K562 (cell line): ENCODE results near the gene KLC1. TPM values are rescaled to one million over a fixed set of nuclear protein-coding genes. Genes with fewer than 3 reads are reported as not detected.
"Not testable (repeated sequence)": the region's sequence is repeated elsewhere in the genome, so short reads cannot be mapped to it uniquely, and the experiment has no call there.

Experiments used
- ATAC-seq: fragments of 200-7000 bp; cut with Tn5 transposase; 3 replicates; pipeline ENCODE4 v1.9.1; 2020; ENCODE audit warnings: moderate library complexity
- BruUV-seq: library from RNA; stranded (reverse); fragments of 400-500 nt; replicated peaks from 2 replicates; lab custom pipeline; 2021; lab: Mats Ljungman, UMichigan
- CTCF ChIA-PET: fragments of 300-600 bp; formaldehyde crosslinking; extraction: SDS; loops from one replicate; lab custom pipeline; 2021; ENCODE audit warnings: low intra/inter-chr PET ratio; lab: Yijun Ruan, JAX
- POLR2A ChIA-PET: fragments of 300-600, 350-650 bp; sonication (Branson Sonifier 250); formaldehyde crosslinking; extraction: SDS; loops from one replicate; lab custom pipeline; 2021; ENCODE audit warnings: antibody characterized with exemption, inconsistent platforms; lab: Yijun Ruan, JAX
- DNase-seq, 4 experiments: peaks; one replicate each; pipeline versions ENCODE4 v3.0.0 to v3.0.0-alpha.2; 2011 to 2018; ENCODE audit warnings: low spot score in 3 of 4, mixed read lengths in 3 of 4; ENCODE audit errors: extremely low read depth in 1 of 4
- FAIRE-seq: peaks from 2 replicates; lab custom pipeline; 2011; peaks lifted over from hg19 to GRCh38; lab: Jason Lieb, UNC
- H2AFZ ChIP-seq: 2 replicates; pipeline ENCODE4 v1.6.0; 2011; ENCODE audit warnings: low read depth, low read length, control low read depth, inconsistent platforms
- H3K27ac ChIP-seq: fragments of 200-600 bp; 3 replicates; pipeline ENCODE4 v1.8.0; 2011; ENCODE audit warnings: low read depth, mild to moderate bottlenecking, control low read depth, inconsistent platforms, low read length, moderate library complexity, mixed read lengths; ENCODE audit errors: extremely low read depth
- H3K27me3 ChIP-seq, 2 experiments: fragments of 300-600 bp in 1 of 2; 2 replicates in 1 of 2; 3 replicates in 1 of 2; pipeline versions ENCODE4 v1.6.0 to v1.8.0; 2011; ENCODE audit warnings: inconsistent platforms in 2 of 2, low read length in 2 of 2, mild to moderate bottlenecking in 1 of 2, mixed read lengths in 1 of 2, moderate library complexity in 1 of 2; ENCODE audit not compliant: control insufficient read depth in 2 of 2, insufficient read depth in 2 of 2
- H3K36me3 ChIP-seq: fragments of 300-600 bp; 3 replicates; pipeline ENCODE4 v1.8.0; 2011; ENCODE audit warnings: mild to moderate bottlenecking, low read length, inconsistent platforms; ENCODE audit not compliant: control insufficient read depth, insufficient read depth
- H3K4me1 ChIP-seq, 2 experiments: fragments of 200-600 bp in 1 of 2; replicated peaks in 1 of 2; 2 replicates in 1 of 2; 3 replicates in 1 of 2; pipeline versions ENCODE4 v1.5.1 to v1.8.0; 2011; ENCODE audit warnings: inconsistent platforms in 2 of 2, low read length in 2 of 2, mild to moderate bottlenecking in 1 of 2, mixed read lengths in 1 of 2, moderate library complexity in 1 of 2; ENCODE audit not compliant: control insufficient read depth in 2 of 2, insufficient read depth in 2 of 2
- H3K4me2 ChIP-seq: 2 replicates; pipeline ENCODE4 v1.6.1; 2011; ENCODE audit warnings: low read length, control low read depth, inconsistent platforms, mixed read lengths; ENCODE audit not compliant: insufficient read depth
- H3K4me3 ChIP-seq: fragments of 200-600 bp; sonication (generic), shearing (Covaris generic); 2 replicates; pipeline ENCODE4 v1.5.1; 2016; ENCODE audit warnings: control low read depth, inconsistent platforms
- H3K79me2 ChIP-seq: fragments of 200-600 bp; 3 replicates; pipeline ENCODE4 v1.8.0; 2011; ENCODE audit warnings: low read length, inconsistent platforms; ENCODE audit not compliant: control insufficient read depth, insufficient read depth
- H3K9ac ChIP-seq, 2 experiments: 2 replicates each; pipeline versions ENCODE4 v1.6.0 to v1.6.1; 2011; ENCODE audit warnings: low read depth in 2 of 2, low read length in 2 of 2, control low read depth in 1 of 2, inconsistent platforms in 1 of 2, mild to moderate bottlenecking in 1 of 2, mixed read lengths in 1 of 2; ENCODE audit not compliant: insufficient read depth in 1 of 2
- H3K9me1 ChIP-seq: one replicate; pipeline ENCODE4 v1.6.0; 2011; ENCODE audit warnings: inconsistent platforms, mild to moderate bottlenecking, low read length, moderate library complexity; ENCODE audit not compliant: control insufficient read depth, insufficient read depth
- H3K9me3 ChIP-seq: replicated peaks from 2 replicates; pipeline ENCODE4 v1.5.1; 2011; ENCODE audit warnings: low read depth, low read length, inconsistent platforms; ENCODE audit not compliant: control insufficient read depth, insufficient read depth
- H4K20me1 ChIP-seq: replicated peaks from 2 replicates; pipeline ENCODE4 v1.6.1; 2011; ENCODE audit warnings: low read length, inconsistent platforms, mixed read lengths; ENCODE audit not compliant: control insufficient read depth, insufficient read depth
- CBX3 ChIP-seq, 2 experiments: IDR thresholded peaks; 1 replicate in 1 of 2; 2 replicates in 1 of 2; pipeline ENCODE4 v1.6.1; 2012; ENCODE audit warnings: inconsistent platforms in 2 of 2, low read length in 2 of 2, borderline replicate concordance in 1 of 2, control low read depth in 1 of 2
- HNRNPK ChIP-seq: fragments of 200-400 bp; formaldehyde crosslinking; IDR thresholded peaks from one replicate; pipeline ENCODE4 v1.6.1; 2018; ENCODE audit warnings: mild to moderate bottlenecking, low read depth, low read length; ENCODE audit not compliant: poor library complexity, severe bottlenecking
- U2AF1 ChIP-seq: fragments of 200-400 bp; formaldehyde crosslinking; optimal IDR thresholded peaks from 2 replicates; pipeline ENCODE3; 2017; ENCODE audit warnings: mild to moderate bottlenecking, low read depth, low read length, moderate library complexity
- ZNF431 ChIP-seq: sonication (generic); formaldehyde crosslinking; IDR thresholded peaks from 2 replicates; pipeline ENCODE4 v1.8.0; 2022; ENCODE audit warnings: mild to moderate bottlenecking, missing genetic modification reagents
- ZSCAN32 ChIP-seq: fragments of 450-650 bp; formaldehyde crosslinking; IDR thresholded peaks from 2 replicates; pipeline ENCODE4 v1.4.0; 2020; ENCODE audit warnings: mild to moderate bottlenecking, moderate library complexity
- WGBS: fragments of 100-300 bp; shearing (Covaris generic); methylation state at CpG from one replicate; pipeline ENCODE4 v1.1.6; 2016; ENCODE audit warnings: low coverage, mixed read lengths; ENCODE audit not compliant: insufficient coverage; ENCODE audit errors: missing lambda C conversion rate; 5-methylcytosine and 5-hydroxymethylcytosine counted together
- in situ Hi-C: fragments of 300-500 bp; cut with MboI; formaldehyde crosslinking; loops from 4 replicates; pipeline ENCODE4 v1.15.0; 2018; ENCODE audit warnings: inconsistent platforms, mixed read lengths
- intact Hi-C: fragments of 100-400 bp; cut with micrococcal nuclease; formaldehyde crosslinking; loops from 2 replicates; pipeline ENCODE4 v1.14.2; 2022
- polyA plus RNA-seq, 8 experiments: library from polyadenylated mRNA; depleted of rRNA in 4 of 8; stranded (reverse) in 5 of 8; unstranded in 3 of 8; fragments of >200 nt; fragmentation: Nextera tagmentation in 2 of 8; fragmentation: Illumina TruSeq in 1 of 8; extraction: Ambion mirVana in 2 of 8; extraction: Trizol in 1 of 8; gene quantifications; 2 replicates each; pipeline versions ENCODE4 v1.2.1 to v1.2.3, GENCODE V29; 2011 to 2014; ENCODE audit warnings: inconsistent platforms in 1 of 8, missing spikeins in 1 of 8
- total RNA-seq, 7 experiments: library from RNA; depleted of rRNA in 6 of 7; stranded (reverse); fragments of >200 nt in 6 of 7; fragmentation: Illumina TruSeq in 2 of 7; extraction: Trizol in 2 of 7; gene quantifications; 2 replicates each; pipeline versions ENCODE4 v1.2.1 to v1.2.3, GENCODE V29; 2011 to 2021; ENCODE audit warnings: low replicate concordance in 1 of 7
- TF ChIP-seq, protein P1 (sequence below): fragments of 450-650 bp; formaldehyde crosslinking; IDR thresholded peaks from 2 replicates; pipeline ENCODE4 v1.4.0; 2020; ENCODE audit warnings: mild to moderate bottlenecking, moderate library complexity
- TF ChIP-seq, protein P2 (sequence below): sonication (generic); formaldehyde crosslinking; IDR thresholded peaks from 2 replicates; pipeline ENCODE4 v1.8.0; 2022; ENCODE audit warnings: missing genetic modification reagents, mild to moderate bottlenecking, moderate library complexity, borderline replicate concordance
- TF ChIP-seq, protein P3 (sequence below), 2 experiments: fragments of 450-650 bp; IDR thresholded peaks; 2 replicates each; pipeline ENCODE4 v1.6.1; 2016

The KLC1 gene
- total and polyA plus RNA-seq, 9 of the 15 experiments (the other 6 are each of a cell fraction or from before 2014, with no cell fraction given): 4.9 to 134 (median 54.8) TPM

DNA sequence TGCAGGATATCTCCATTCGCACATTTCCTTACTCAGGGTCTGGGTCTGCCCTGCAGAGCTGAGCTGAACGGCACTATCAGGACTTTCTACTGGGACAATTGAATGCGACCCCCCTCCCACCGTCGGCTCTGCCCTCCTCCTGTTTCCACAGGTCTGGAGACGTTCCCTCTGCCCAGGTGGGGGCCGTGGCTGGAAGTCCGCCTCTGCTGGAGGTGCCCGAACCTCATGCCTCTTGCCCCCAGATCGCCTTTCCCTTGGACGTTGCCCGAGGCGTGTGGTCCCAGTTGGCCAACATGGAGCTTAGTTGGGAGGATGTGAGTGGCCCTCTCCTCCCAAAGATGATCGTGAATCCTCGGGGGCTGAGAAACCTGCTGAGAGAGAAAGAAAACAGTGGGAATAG lies 21.2 kb upstream of the KLC1 start:
- no peaks in the 10 kb centered on the region for H3K79me2 ChIP-seq
- H3K9me3 ChIP-seq: no peaks in the 10 kb centered on the region; the same call in 1 of the 2 replicates
- H3K27me3 ChIP-seq: peaks cover 0 to 5% of the 10 kb centered on the region in 2 experiments; a peak in 1 of 5 replicates
- no peaks in the 10 kb centered on the region for H4K20me1 ChIP-seq
- H3K4me2 ChIP-seq: no peak overlapping the region
- in situ Hi-C loops: no loop called here
- ChIA-PET CTCF (no interaction called here), POLR2A (interaction anchor here (0.6 to 1.0 kb wide), 3 partner anchors 10 to 274 kb away, joined by 3 read pairs; partner anchors contain the start of gene EIF5)
- intact Hi-C loops: no loop called here
- no peak overlapping the region for H3K9ac ChIP-seq
- H3K27ac ChIP-seq: no peak overlapping the region
- WGBS: 30% methylated on average over 11 of the region's 15 CpGs
- no peaks in the 10 kb centered on the region for H3K36me3 ChIP-seq
- H2AFZ ChIP-seq: no peak overlapping the region
- TF ChIP-seq ZSCAN32 (no peak), U2AF1 (no peak), ZNF431 (CRISPR knock-in tag) (no peak), CBX3 (IDR thresholded peaks at IDR 0.05; ENCODE audit: borderline replicate concordance in 1 of 2, low read length in 2 of 2) (no peak), HNRNPK (no peak)
- TF ChIP-seq, protein P1, sequence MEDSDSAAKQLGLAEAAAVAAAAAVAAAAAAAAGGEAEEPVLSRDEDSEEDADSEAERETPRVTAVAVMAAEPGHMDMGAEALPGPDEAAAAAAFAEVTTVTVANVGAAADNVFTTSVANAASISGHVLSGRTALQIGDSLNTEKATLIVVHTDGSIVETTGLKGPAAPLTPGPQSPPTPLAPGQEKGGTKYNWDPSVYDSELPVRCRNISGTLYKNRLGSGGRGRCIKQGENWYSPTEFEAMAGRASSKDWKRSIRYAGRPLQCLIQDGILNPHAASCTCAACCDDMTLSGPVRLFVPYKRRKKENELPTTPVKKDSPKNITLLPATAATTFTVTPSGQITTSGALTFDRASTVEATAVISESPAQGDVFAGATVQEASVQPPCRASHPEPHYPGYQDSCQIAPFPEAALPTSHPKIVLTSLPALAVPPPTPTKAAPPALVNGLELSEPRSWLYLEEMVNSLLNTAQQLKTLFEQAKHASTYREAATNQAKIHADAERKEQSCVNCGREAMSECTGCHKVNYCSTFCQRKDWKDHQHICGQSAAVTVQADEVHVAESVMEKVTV (CRISPR knock-in tag): no peak
- TF ChIP-seq, protein P2, sequence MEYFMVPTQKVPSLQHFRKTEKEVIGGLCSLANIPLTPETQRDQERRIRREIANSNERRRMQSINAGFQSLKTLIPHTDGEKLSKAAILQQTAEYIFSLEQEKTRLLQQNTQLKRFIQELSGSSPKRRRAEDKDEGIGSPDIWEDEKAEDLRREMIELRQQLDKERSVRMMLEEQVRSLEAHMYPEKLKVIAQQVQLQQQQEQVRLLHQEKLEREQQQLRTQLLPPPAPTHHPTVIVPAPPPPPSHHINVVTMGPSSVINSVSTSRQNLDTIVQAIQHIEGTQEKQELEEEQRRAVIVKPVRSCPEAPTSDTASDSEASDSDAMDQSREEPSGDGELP (CRISPR knock-in tag): no peak
- TF ChIP-seq, protein P3, sequence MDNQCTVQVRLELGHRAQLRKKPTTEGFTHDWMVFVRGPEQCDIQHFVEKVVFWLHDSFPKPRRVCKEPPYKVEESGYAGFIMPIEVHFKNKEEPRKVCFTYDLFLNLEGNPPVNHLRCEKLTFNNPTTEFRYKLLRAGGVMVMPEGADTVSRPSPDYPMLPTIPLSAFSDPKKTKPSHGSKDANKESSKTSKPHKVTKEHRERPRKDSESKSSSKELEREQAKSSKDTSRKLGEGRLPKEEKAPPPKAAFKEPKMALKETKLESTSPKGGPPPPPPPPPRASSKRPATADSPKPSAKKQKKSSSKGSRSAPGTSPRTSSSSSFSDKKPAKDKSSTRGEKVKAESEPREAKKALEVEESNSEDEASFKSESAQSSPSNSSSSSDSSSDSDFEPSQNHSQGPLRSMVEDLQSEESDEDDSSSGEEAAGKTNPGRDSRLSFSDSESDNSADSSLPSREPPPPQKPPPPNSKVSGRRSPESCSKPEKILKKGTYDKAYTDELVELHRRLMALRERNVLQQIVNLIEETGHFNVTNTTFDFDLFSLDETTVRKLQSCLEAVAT (IDR thresholded peaks at IDR 0.05): no peak
- DNase-seq (no peak), FAIRE-seq (no peak), ATAC-seq (no peak)
- peaks cover 0 to 10% of the 10 kb centered on the region in 2 experiments; a peak in 3 of 5 replicates for H3K4me1 ChIP-seq
- no peaks in the 10 kb centered on the region for H3K9me1 ChIP-seq
- no peak overlapping the region for H3K4me3 ChIP-seq
- BruUV-seq: no TSS peak

DNA sequence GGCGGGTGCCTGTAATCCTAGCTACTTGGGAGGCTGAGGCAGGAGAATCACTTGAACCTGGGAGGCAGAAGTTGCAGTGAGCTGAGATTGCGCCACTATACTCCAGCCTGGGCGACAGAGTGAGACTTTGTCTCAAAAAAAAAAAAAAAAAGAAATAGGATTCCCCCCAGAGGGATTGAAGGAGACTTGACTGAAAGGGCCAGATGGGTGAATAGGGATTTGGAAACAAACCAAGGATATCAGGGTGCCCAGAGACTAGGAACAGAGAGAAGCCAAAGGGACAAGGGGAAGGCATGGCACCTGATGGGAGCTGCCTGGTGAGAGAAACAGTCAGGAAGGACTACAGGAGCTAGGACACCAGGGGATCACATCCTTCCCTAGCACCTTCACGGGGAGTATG lies 19.9 kb upstream of the KLC1 start:
- H3K27me3 ChIP-seq, FAIRE-seq, H3K9me3 ChIP-seq, BruUV-seq, DNase-seq, H3K79me2 ChIP-seq, H4K20me1 ChIP-seq, CTCF ChIA-PET, H3K9ac ChIP-seq, H3K27ac ChIP-seq, H3K4me1 ChIP-seq, in situ Hi-C loops, intact Hi-C loops, H3K4me3 ChIP-seq, ATAC-seq, H3K9me1 ChIP-seq, H3K36me3 ChIP-seq, H3K4me2 ChIP-seq, H2AFZ ChIP-seq: not testable (repeated sequence)
- POLR2A ChIA-PET: interaction anchor here (0.7 kb wide), 1 partner anchor 19 kb away, joined by 3 read pairs; no protein-coding TSS in a partner anchor
- 6% methylated on average over 3 of the region's 4 CpGs for WGBS
